Kidney tubule cell (primary cell): ENCODE results near the gene CD79B.

Experiments used
- DNase-seq: peaks from one replicate; pipeline ENCODE4 v3.0.0-alpha.2; 2018; ENCODE audit warnings: low spot score

The CD79B gene

DNA sequence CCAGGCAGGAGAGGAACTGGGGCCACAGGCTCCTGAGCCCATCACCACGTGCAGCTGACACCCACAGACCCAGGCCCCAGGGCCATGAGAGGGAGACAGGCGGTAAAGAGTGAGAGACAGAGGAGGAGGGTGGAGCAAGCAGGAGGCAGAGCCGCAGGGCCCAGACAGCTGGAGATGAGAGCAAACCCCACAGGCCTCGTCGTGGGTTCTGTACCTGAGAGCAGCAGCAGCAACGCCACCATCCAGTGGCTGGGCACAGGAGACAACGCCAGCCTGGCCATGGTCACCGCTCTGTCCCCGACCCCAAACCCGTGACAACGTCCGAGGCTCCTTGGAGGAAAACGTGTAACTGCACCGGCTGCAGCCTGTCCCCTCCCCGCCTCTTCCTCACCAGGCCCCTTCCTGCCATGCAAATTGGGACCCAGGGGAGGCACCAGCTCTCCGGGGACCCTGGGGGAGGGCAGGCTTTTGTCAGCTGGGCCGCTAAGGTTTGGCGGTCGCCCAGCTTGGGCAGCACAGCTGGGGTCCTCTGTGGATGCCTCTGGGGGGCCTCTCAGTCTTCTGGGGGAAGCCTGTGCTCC is at the start of gene CD79B:
TSS of gene CD79B (minus strand) at position 351 of the 581 bp plus-strand sequence. CDS start at position 281, 70 bp downstream.
- DNase-seq = no peak

DNA sequence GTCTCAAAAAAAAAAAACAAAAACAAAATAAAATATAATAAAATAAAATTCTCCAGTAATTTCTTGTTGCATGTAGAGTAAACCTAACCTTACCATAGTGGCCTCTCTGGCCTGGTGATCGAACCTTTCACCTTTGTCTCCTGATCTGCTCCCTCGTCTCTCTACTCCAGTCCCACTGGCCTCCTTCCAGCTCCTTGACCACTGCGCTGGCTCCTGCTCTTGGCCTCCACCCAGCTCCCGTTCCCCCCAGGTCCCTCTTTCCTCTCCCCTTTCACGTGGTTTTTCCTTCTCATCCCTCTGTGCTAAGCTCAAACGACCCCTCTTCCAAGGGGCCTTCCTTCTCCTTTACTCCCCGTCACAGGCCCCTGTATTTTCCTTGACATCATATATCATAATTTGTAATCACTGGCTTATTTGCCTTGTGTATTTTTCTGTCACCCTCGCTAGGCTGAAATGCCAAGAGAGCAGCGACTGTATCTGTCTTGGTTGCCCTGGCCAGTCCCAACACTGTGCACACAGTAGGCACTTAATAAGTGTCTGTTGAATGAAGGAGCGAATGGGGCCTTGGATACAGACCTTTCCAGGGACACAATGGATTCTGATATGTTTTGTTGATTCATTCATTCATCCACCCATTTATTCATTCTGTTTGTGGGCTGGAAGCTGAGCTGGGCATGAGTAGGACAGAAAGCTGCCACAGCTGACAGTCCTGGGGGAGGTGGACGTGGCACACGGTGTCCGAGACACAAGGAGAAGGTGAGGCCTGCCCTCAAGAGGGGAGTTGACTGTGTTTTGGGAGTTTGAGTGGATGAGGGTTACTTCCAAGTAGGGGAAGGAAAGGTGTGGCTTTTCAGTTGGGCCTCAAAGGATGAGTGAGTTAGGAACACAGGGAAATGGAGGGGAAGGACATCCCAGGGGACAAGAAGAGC is 46.4 kb upstream of the CD79B start:
- no peak for DNase-seq

GRCh38 chr17:63976702-63977101 is 44.6 kb upstream of the CD79B start:
- DNase-seq = no peak

- no peak for DNase-seq
Measured at GRCh38 chr17:63975541-63976092, 43.5 kb upstream of the CD79B start.

GRCh38 chr17:63974594-63975192 is 42.6 kb upstream of the CD79B start:
- peak; percentile 85 for DNase-seq

DNA sequence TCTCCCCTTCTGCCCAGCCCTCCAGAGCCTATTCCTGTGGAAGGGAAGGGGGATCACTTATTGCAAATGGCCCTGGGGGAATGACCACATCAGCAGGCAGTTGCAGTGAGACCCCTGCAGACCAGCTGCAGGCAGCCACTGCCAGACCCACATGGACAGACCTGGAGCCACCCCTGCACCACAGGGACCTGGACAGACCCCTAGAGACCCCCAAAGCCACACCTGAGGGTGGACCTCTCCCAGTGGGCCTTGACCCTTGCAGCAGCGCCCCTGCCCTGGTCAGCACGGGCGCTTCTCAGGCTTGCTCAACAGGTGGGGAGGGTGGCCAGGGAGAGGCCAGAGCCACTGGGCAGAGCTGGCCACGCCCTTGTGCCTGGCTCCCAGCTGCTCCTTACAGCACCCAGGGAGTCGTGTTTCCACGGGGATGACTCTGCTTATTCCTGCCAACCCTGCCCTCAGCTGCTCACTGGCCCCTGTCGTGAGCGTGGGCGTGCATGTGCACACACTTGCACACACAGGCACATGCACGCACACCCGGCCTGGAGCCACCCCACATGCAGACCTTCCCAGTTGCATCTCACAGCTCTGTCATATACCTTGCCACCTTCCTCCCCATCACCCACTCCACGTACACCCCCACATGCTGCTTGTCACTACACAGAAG is 41.9 kb upstream of the CD79B start:
- DNase-seq = peak; percentile 68

DNA sequence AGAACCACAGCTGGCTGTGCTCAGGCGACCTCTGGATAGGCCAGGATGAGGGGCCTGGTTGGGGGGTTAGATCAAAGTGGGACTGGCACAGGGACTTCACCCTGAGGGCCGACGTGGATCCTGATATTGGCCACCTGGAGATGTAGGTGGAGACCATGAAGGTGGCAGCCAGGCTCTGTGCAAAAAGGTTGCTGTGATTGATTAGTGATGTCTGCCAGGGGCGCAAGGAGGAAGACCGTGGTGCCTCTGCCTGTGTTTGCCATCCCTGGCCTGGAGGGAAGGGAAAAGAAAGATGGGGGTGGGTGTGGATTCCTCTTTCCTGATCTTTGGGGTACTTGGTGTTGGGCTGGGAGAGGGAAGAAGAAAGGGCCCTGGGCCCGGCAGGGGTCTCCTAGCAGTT is 41.1 kb upstream of the CD79B start:
- no peak for DNase-seq

DNA sequence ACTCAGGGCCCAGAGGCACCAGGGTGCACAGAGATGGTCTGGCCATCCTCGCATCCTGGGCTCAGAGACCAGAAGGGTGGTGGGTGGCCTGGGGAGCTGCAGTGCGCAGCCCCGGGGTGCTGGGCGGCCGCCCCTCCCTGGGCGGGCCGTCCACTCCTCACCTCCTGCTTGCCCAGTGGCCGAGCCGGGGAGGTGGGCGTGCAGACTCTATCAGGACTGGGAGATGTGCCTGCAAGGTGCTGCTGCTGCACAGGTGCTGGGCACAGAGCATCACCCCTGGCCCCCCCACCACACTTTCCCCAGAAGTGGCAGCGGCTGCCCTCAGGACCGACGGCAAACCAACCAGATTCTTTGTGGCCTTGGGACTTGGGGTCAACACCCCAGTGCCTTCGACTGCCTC is 40.7 kb upstream of the CD79B start, which contains the start of gene SCN4A:
TSS of gene SCN4A (minus strand) at position 123 of the 400 bp plus-strand sequence. CDS start at position 46, 77 bp downstream.
- no peak for DNase-seq

DNA sequence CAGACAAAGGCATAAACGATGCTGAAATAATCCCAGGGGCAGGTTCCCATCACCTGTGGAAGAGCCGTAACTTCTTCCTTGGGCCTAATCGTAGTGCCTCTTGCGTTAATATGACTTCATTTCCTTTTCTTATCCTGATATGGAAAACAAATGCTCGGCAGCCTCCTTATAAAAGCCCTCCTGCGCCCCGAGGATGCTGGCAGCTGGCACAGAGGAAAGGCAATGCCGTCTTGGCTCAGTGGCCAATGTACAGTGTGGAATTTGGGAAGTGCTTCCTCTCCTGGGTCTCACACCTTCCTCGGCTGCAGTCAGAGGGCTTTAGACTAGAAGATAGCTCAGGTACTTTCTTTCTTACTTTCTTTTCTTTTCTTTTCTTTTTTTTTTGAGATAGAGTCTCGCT is 37.1 kb upstream of the CD79B start:
- DNase-seq = no peak

DNA sequence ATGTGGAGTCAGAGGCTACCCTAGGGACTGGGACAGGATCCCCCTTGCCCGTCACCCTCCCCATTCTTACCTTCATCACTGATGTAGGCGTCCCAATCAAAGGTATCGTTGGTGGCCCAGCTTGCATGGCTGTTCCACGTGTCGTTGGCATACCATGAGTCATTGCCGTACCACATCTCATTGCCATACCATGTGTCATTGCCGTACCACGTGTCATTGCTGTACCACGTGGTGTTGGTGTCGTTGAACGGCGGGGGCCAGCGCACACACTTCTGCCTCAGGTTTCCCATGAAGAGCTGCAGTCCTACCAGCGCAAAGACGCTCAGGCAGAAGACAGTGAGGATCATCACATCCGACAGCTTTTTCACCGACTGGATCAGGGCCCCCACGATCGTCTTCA is 35.8 kb upstream of the CD79B start:
- DNase-seq = no peak

DNA sequence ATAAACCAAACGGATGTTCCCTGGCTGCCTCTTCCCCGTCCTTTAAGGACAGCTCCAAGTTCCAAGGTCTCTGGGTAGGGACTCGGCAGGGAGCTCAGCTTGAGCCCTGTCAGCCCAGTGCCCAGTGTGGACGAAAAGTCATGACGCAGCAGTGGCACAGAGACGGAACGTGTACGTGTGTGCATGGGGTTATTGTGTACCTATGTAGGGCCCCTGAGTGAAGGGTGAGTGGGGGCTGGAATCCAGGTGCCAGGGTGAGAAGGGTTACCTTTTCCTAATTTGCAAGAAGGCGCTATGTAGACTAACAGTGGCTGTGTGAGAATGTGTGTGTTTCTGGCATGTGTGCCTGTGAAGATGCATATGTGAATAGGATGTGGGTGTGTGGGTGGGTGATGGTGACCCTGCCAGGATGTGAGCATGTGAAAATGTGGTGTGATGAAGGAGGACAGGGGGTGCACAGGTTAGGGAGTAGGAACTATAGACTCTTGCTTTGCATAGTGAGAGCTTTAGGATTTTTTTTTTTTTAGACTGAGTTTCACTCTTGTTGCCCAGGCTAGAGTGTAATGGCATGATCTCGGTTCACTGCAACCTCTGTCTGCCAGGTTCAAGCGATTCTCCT is 34.6 kb upstream of the CD79B start:
- DNase-seq = no peak

DNA sequence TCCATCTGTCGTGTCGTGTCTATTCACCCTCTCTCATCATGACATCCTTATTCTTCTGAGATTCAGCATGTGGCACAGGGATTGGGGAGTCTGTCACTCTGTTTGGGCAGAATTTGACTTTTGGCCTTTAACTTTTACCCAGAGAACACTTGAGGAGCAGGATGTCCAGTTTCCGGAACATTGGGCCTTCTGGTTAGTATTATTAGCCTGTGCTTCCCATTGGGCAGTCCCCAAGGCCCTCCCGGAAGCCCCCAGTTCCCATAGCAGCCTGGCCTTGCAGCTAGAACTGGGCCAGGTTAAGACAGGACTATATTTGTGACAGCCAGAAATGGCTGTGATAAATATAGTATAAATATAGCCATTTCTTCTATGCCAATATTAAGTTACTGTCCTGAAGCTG is 31.0 kb upstream of the CD79B start:
- no peak for DNase-seq

GRCh38 chr17:63962298-63962744 is 30.2 kb upstream of the CD79B start:
- DNase-seq = no peak

DNA sequence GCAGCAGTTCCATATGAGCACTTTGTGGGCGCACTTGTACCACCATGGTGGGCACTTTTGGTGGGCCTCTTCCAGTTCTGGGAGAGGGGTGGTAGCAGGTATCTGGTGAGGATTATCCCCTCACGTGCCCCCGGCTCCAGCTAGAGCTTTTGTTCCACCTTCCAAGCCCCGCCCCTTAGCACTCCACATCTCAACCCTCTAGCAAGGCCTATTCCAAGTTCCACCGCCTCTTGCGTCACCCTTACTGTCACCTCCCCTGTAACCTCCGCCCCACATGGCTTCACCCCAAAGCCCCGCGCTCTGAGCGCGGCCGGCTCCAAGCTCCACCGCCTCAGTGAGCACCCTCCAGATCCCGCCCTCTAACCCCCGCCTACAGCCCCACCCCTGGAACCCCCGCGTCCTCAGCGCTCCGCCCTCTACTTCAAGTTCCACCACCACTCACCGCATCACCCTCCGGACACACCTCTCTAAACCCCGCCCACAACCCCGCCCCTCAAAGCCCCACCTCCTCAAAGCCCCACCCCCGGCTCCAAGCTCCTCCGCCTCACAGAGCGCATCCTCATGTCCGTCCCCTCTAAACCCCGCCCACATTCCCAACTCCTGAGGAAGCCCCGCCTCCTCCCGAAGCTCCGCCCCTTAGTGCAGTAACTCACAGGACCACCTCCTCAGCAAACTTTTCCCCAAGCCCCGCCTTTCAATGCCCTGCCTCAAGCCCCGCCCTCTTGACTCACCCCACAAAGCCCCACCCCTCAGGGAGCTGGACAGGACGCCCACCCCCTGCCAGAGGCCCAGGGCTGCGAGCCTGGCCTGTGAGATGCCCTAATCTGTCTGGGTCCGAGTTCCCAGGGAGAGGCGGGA is 29.5 kb upstream of the CD79B start:
- peak; percentile 49 for DNase-seq

DNA sequence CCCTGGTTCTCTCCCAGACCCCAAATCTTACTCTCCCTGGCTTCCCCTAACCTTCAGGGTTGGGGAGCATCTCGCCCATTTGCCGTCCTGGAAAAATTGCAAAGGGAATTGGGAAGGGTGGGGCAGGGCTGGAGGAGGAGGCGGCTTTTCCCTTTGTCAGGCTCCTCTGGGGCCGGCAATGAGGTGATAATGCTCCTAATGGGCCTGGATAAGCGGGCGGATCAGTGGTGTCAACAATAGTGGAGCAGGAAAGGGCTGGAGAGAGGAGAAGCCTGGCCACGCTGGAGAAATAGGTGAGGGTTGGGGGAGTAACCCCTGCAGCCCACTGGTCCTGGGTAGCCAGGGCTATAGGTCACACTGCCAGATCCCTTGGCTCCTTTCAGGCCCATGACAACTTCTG is 28.3 kb upstream of the CD79B start:
- no peak for DNase-seq

GRCh38 chr17:63960006-63960405 is 27.9 kb upstream of the CD79B start:
- DNase-seq = no peak

- DNase-seq = peak; percentile 10
Measured at GRCh38 chr17:63956296-63956920, 24.3 kb upstream of the CD79B start.

DNA sequence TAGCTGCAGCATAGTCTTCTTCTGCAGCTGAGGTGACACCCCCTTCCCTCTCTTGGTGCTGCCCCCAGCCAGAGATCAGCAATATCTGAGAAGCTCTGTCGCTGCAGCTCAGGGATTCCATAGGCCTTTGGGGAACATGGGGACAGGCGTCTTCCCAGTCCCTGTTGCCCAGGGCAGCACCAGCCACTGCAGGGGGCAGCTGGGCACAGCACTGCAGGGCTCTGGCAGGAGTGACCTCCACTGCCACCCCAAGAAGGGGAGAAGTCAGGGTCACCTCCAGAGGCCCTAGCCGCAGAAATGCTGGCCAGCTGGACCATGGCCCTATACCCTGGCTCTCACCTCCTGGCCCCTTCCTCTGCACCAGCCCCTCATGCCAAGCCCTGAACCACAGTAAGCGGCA is 23.7 kb upstream of the CD79B start:
- no peak for DNase-seq

GRCh38 chr17:63955232-63955631 is 23.1 kb upstream of the CD79B start:
- no peak for DNase-seq

DNA sequence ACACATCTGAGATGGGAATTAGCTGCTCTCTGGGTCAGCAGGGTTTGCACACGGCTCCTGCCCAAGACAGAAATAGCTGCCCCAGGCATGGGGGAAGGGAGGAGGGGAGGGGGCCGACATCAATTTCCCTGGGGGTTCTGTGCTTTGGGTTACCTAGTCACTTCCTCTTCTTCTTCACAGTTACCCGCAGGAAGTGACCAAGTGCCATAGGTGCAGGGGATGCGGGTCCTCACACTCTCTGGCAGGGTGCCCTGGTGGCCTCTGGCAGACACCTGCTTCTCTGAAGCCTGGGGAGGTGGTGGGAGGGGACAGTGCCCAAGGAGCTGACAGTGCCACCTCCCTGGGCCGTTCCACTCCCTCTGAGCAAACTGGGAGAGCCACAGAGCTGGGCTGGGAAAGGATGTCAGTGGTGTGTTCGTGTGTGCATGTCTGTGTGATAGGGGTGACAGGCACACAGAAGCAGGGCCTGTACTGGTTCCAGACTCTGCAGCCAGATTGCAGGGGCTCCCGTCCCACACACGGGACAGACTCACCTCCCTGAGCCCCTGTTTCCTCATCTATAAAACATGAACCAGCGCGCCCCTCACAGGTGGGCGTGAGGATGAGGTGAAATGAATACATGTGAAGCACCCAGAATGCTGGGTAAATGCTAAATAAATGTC is 22.4 kb upstream of the CD79B start:
- no peak for DNase-seq
